Osteoblast (primary cell): ENCODE measurements around the gene UBE2K. TPM values are rescaled to one million over a fixed set of nuclear protein-coding genes. Genes with fewer than 3 reads are reported as not detected.

Experiments used
- DNase-seq: peaks from one replicate; pipeline ENCODE4 v3.0.0; 2011; ENCODE audit warnings: low spot score, mixed read lengths; ENCODE audit not compliant: insufficient read length; ENCODE audit errors: missing footprints
- H2AFZ ChIP-seq: 2 replicates; pipeline ENCODE4 v1.6.0; 2011; ENCODE audit warnings: mild to moderate bottlenecking, low read length
- H3K27ac ChIP-seq: 2 replicates; pipeline ENCODE4 v1.5.1; 2011; ENCODE audit warnings: mild to moderate bottlenecking, low read depth, low read length, moderate library complexity
- H3K27me3 ChIP-seq: 2 replicates; pipeline ENCODE4 v1.6.0; 2012; ENCODE audit warnings: mild to moderate bottlenecking, control low read depth, inconsistent platforms, low read length, moderate library complexity; ENCODE audit not compliant: insufficient read depth
- H3K36me3 ChIP-seq: 2 replicates; pipeline ENCODE4 v1.5.1; 2011; ENCODE audit warnings: mild to moderate bottlenecking, low read length, control low read depth, moderate library complexity; ENCODE audit not compliant: insufficient read depth
- H3K4me1 ChIP-seq: 2 replicates; pipeline ENCODE4 v1.5.1; 2011; ENCODE audit warnings: mild to moderate bottlenecking, low read length, control low read depth, moderate library complexity; ENCODE audit not compliant: insufficient read depth
- H3K4me2 ChIP-seq: 2 replicates; pipeline ENCODE4 v1.6.0; 2011; ENCODE audit warnings: mild to moderate bottlenecking, low read length; ENCODE audit not compliant: insufficient read depth
- H3K4me3 ChIP-seq: fragments of 200-600 bp; sonication (generic); 3 replicates; pipeline ENCODE4 v1.5.1; 2012; ENCODE audit warnings: mild to moderate bottlenecking, low read length, inconsistent platforms; ENCODE audit not compliant: insufficient read depth
- H3K79me2 ChIP-seq: 2 replicates; pipeline ENCODE4 v1.6.0; 2012; ENCODE audit warnings: mild to moderate bottlenecking, low read length, control low read depth, inconsistent platforms; ENCODE audit not compliant: insufficient read depth
- H3K9me3 ChIP-seq: 2 replicates; pipeline ENCODE4 v1.5.1; 2011; ENCODE audit warnings: low read depth, low read length, control low read depth
- H4K20me1 ChIP-seq: 2 replicates; pipeline ENCODE4 v1.6.0; 2012; ENCODE audit warnings: mild to moderate bottlenecking, low read length, control low read depth; ENCODE audit not compliant: insufficient read depth
- total RNA-seq: library from RNA; depleted of rRNA; stranded (reverse); fragments of >200 nt; gene quantifications from 2 replicates; pipeline ENCODE4 v1.2.3, GENCODE V29; 2012
- TF ChIP-seq, protein P1 (sequence below): IDR thresholded peaks from 2 replicates; pipeline ENCODE4 v1.5.1; 2011; ENCODE audit warnings: mild to moderate bottlenecking, low read depth, low read length, moderate library complexity; ENCODE audit errors: extremely low read depth

Gene UBE2K
- total RNA-seq, 1 donor: 19.2 TPM

DNA sequence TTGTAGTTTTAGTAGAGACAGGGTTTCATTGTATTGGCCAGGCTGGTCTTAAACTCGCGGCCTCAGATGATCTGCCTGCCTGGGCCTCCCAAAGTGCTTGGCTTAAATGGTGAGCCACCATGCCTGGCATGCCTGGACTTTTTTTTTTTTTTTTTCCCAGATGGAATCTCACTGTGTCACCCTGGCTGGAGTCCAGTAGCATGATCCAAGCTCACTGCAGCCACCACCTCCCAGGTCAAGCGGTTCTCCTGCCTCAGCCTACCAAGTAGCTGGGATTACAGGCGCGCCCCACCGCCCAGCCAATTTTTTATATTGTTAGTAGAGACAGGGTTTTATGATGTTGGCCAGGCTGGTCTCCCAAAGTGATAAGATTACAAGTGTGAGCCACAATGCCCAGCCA is 8.4 kb downstream of the UBE2K start:
- Histone ChIP-seq H3K4me1 (peaks cover 12% of the 10 kb centered on the region), H3K27me3 (no peaks in the 10 kb centered on the region), H3K27ac (peak overlapping the region; percentile 65), H4K20me1 (peaks cover 58% of the 10 kb centered on the region), H3K79me2 (peaks cover 97% of the 10 kb centered on the region), H3K4me3 (no peak overlapping the region), H3K9me3 (no peaks in the 10 kb centered on the region), H2AFZ (no peak overlapping the region), H3K36me3 (peaks cover 18% of the 10 kb centered on the region), H3K4me2 (peak overlapping the region; percentile 36)
- TF ChIP-seq, protein P1, sequence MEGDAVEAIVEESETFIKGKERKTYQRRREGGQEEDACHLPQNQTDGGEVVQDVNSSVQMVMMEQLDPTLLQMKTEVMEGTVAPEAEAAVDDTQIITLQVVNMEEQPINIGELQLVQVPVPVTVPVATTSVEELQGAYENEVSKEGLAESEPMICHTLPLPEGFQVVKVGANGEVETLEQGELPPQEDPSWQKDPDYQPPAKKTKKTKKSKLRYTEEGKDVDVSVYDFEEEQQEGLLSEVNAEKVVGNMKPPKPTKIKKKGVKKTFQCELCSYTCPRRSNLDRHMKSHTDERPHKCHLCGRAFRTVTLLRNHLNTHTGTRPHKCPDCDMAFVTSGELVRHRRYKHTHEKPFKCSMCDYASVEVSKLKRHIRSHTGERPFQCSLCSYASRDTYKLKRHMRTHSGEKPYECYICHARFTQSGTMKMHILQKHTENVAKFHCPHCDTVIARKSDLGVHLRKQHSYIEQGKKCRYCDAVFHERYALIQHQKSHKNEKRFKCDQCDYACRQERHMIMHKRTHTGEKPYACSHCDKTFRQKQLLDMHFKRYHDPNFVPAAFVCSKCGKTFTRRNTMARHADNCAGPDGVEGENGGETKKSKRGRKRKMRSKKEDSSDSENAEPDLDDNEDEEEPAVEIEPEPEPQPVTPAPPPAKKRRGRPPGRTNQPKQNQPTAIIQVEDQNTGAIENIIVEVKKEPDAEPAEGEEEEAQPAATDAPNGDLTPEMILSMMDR: no peak
- peak; percentile 65 for DNase-seq

DNA sequence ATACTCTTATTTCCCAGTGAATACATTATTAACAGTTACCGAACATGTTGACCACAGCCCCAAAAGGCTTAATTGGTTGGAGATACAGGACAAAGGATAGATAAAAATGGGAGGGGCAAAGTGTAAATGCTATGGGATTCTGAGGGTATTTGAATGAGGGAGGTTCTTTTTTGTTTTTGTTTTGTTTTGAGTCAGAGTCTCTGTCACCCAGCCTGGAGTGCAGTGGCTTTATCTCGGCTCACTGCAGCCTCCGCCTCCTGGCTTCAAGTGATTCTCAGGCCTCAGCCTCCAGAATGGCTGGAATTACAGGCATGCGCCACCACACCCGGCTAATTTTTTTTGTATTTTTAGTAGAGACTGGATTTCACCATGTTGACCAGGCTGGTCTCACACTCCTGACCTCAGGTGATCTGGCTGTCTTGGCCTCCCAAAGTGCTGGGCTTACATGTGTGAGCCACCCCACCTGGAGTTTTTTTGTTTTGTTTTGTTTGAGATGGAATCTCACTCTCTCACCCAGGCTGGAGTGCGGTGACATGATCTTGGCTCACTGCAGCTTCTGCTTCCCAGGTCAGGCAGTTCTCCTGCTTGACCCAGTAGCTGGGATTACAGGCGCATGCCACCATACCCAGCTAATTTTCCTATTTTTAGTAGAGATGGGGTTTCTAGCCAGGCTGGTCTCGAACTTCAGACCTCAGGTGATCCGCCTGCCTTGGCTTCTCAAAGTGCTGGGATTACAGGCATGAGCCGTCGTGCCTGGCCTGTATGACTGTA is 9.0 kb downstream of the UBE2K start:
- TF ChIP-seq, protein P1: no peak
- Histone ChIP-seq H3K9me3 (no peaks in the 10 kb centered on the region), H3K27me3 (no peaks in the 10 kb centered on the region), H3K36me3 (peaks cover 13% of the 10 kb centered on the region), H3K4me3 (no peak overlapping the region), H3K27ac (peak overlapping the region; percentile 65), H2AFZ (no peak overlapping the region), H3K4me1 (peaks cover 12% of the 10 kb centered on the region), H3K4me2 (no peak overlapping the region), H4K20me1 (peaks cover 60% of the 10 kb centered on the region), H3K79me2 (peaks cover 97% of the 10 kb centered on the region)
- no peak for DNase-seq

DNA sequence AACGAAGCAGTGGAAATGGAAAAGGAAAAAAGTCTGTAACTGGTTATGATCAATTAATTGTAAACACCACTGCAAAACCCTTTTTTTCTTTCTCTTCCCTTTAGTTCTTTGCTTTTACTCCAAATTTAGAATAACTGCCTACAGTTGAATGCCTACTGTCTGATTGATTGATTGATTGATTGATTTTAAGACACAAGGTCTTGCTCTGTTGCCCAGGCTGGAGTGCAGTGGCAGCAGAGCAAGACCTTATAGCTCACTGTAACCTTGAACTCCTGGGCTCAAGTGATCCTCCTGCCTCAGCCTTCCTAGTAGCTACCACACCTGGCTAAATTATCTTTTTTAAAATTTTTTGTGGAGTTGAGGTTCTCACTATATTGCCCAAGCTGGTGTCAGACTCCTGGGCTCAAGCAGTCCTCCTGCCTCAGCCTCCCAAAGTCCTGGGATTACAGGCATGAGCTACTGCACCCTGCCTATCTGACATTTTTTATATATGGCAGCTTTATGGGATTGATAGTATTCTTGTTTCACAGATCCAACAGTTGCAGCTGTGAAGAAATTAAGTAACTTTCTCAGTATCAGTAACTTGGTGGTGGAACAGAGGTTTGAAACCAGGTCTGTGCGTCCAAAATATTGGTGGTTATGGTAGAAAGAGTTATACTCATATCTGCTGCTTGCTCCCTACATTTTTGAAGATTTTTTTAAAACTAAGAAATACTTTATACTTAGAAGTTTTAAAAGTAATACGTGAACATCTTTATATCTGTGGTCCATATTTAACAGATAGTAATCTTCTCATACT is 12.4 kb downstream of the UBE2K start:
- peaks cover 91% of the 10 kb centered on the region for H3K79me2 ChIP-seq
- no peak overlapping the region for H2AFZ ChIP-seq
- peaks cover 3% of the 10 kb centered on the region for H3K36me3 ChIP-seq
- no peak overlapping the region for H3K27ac ChIP-seq
- H3K4me3 ChIP-seq: no peak overlapping the region
- no peak for DNase-seq
- H4K20me1 ChIP-seq: peaks cover 55% of the 10 kb centered on the region
- H3K27me3 ChIP-seq: no peaks in the 10 kb centered on the region
- H3K9me3 ChIP-seq: no peaks in the 10 kb centered on the region
- TF ChIP-seq, protein P1: no peak
- peaks cover 25% of the 10 kb centered on the region for H3K4me1 ChIP-seq
- H3K4me2 ChIP-seq: no peak overlapping the region
